Measurements from ENCODE around the gene PEX11A.

DNA sequence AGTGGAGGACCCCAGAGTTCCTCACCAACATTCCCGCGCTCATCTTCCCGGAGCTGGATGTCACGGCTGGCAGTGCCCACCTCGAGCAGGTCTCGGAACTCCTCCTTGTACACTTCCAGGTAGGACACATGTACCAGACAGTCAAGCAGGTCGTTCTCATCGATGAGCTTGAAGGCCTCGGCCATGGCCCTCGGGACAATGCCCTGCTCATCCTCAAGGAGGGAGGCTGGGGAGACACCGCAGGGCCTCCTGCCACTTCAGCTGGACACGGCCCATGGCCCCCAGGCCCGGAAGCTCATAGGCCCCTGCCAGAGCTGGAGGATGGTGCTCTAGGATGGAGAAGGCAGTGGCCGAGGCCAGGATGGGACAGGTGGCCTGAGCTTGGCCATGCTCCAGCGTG lies 40.8 kb downstream of the PEX11A start:
- TF ChIP-seq EZH2 (IDR thresholded peaks at IDR 0.05; ENCODE audit: borderline replicate concordance, insufficient read depth, low read depth, low read length, poor library complexity, severe bottlenecking) (no peak), CTCF (IDR thresholded peaks at IDR 0.05) (no peak)
